T-helper 2 cell (primary cell): Measurements from ENCODE around the gene ADAMTS17.

Experiments used
- DNase-seq, 5 experiments: peaks; one replicate each; pipeline versions ENCODE4 v3.0.0 to v3.0.0-alpha.2; 2012 to 2022

ADAMTS17 gene

DNA sequence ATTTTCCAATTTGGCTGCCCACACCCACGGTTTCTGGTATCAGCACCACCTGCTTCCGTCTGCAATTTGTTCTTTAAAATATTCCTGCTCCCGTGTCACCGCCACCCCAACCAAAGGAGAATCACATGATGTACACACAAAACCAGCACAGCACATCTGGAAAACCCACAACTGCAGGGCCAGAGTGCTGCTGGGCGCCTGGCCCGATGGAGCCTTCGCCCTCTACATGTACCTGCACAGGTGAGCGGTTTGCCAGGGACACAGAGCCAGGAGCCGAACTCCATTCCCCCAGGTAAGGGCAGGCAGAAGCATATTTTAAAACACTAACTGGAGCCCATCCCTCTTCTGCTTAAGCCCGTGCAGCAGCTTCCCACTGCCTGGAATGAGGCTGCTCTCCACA, 75.6 kb downstream of the ADAMTS17 start:
- no peak for DNase-seq

DNA sequence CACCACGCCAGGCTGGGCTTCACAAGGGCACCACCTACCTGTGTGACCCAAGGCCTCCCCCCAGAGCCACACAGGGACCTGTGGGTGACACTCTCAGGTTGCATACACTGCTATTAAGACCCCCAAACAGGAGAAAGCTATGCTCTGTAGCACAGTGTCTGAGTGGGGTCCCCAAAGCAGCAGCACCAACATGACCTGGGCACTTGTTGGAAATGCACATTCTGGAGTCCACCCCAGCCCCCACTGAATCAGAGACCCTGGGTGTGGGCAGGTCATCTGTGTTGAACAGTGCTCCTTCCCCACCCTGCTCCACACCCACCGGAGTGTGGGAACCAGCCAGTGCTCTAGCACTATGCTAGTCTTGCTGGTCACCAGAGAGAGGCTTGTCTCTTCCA, 76.1 kb downstream of the ADAMTS17 start:
- no peak for DNase-seq

DNA sequence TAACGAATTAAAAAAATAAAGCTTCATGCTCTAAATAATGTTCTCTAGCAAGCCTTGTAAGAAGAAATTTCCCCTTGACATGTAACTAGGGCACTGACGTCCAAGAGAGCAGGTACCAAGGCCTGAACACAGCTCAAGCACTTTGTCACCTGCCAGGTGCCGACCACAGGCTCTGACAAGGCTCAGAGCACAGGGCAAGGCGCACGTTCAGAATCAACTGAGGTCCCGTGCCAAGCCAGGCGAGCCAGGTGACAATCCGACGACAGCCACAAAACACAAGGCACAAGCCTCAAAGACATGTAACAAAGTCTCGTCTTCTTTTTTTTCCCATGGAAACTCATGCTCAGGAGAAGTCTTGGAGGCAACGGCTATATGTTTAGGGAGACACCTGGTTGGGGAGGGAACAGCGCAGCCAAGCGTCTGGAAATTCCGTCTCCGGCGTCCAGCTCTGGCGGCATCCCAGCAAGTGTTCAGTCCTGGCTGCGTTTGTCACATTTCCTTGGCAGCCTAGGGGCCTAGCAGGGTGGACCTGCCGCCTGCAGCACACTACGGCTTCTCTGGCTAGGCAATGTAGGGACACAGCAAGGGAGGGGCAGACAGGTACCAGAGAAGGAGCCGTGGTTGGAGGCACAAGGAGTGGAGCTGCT, 76.7 kb downstream of the ADAMTS17 start:
- no peak for DNase-seq

DNA sequence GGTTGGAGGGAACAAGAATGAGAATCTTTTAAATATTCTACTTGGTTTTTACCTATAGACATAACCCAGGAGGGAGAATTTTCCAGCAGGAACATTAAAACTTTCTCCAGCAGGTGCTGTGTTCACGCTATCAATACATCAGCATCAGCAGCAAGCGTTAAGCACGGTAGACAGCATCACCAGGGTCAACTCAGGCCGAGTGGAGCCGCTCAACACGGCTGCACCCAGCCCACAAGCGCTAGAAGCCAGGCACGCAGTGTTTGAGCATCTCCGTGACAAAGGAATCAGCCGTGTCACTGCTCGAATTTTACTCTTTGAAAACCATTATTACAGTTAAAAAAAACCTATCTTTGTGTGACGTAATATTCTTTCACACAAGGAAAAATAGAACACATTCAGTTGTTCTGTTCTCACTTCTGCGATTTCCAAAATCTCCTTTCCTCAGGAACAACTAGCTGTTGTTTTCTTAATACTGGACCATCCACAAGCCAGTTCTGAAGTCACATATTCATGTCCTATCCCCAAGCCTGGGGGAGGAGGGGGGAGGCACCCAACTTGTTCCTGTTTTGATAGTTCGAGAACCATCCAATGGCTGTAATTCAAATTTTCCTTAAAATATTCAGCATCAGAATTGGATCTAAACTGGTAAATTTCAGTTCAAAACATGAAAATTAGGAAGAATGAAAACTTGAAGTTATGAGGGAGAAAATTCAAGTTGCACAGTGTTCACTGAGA, 77.9 kb downstream of the ADAMTS17 start:
- no peak for DNase-seq

DNA sequence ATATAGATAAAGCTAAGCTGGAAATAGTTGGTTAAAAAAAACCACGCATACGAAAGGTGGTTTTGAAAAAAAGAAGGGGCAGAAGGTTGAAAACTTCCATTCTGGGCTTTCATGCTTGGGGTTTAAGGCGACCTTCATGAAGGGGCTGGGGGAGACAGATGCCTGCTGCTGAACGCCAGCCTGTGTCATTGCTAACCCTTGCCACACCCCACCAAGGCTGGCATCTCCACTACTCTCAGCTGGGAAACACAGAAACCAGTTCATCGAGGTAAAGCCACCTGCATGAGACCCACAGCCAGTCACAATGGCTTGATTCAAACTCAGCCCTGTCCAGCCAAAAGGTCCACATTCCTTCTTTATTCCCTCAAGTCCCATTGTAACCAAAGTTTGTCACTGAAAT, 78.7 kb downstream of the ADAMTS17 start:
- DNase-seq, result no peak

DNA sequence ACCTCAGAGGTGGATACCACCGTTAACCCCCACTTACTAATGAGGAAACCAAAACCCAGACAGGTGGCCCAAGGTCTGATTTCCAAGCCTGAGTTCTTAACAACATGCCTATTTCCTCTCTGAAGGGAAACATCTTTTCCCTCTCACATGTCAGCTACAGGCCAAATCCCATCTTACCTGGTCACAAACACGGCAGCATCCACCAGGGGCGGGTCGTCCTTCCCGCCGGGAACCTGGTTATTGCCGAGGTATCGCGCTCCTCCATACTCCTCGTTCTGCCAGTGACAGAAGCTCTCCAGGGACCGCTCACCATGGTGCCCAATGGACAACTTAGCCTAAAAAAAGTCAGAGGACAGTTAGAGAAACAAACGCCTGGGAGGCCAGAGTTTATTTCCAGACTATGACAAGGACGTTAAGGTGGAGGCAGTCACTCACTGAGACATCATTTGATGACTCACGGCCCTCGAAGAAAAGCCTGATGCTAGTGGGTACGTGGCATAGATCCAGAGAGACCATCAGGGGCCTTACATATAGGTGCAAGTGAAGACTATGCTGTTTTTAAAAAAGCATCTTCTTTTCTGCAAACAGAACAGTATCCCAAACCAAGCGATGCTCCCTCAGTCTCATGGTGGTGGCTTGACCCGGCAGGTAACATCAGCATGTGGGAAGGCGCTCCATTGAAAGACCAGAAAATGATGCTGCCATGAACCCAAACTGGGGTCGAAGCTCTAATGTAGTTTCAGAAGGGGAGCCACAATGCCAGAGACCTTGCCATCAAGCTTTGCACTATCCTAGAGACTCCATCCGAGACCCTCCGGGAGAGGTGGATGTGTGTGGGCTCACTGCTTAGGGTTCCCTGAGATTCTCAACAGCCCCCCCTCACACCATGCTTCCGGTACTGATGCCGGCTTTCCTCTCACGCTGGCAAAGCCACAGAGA, 80.2 kb downstream of the ADAMTS17 start:
- no peak for DNase-seq

DNA sequence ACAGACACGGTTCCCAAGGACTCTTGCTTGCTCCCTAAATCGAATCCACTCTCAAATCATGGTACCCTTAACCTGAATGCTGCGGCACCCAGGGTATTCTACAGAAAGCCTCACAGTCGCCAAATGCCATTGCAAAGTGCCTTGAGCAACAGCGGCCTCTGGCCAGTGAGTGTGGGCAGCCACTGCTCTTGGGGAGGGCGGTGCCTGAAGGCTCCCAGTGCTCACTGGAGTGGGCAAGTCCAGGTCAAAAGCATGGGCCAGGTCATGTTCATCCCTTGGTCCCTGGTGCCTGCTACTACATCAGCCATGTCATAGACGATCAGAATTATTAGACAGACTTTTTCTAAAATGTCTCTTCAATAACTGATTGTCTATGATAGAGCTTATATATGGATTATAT, 82.5 kb downstream of the ADAMTS17 start:
- no peak for DNase-seq

DNA sequence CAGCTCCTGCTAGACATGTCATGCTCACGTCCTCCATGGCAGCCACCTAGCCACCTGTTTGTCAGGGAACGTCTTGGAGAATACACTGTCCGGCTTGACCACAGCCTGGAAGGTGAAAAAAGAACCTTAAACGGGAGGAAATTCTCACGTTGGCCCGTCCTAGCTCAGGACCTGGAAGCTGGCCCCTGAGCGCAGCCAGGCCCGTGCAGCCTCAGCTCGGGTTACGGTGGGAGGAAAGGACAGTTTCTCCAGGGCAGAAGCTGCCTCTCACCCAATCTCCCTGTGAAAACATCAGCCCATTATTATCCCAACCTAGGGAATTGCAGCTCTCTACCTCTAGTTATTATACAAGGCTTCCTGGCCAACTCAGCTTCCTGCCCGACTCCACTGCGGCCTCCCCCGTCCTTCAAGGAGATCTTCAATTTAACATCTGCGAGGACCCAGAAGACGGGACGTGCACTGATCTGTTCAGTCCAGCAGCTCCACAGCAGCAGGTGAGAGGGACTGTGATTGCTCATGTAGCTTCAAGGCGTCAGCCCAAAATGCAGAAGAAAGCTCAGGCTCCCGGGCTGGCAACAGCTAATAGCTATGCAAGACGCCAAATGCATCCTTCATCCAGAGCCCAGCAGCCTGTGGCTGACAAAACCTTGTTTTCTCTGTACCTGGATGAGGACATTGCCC, 84.7 kb downstream of the ADAMTS17 start:
- DNase-seq, result no peak

DNA sequence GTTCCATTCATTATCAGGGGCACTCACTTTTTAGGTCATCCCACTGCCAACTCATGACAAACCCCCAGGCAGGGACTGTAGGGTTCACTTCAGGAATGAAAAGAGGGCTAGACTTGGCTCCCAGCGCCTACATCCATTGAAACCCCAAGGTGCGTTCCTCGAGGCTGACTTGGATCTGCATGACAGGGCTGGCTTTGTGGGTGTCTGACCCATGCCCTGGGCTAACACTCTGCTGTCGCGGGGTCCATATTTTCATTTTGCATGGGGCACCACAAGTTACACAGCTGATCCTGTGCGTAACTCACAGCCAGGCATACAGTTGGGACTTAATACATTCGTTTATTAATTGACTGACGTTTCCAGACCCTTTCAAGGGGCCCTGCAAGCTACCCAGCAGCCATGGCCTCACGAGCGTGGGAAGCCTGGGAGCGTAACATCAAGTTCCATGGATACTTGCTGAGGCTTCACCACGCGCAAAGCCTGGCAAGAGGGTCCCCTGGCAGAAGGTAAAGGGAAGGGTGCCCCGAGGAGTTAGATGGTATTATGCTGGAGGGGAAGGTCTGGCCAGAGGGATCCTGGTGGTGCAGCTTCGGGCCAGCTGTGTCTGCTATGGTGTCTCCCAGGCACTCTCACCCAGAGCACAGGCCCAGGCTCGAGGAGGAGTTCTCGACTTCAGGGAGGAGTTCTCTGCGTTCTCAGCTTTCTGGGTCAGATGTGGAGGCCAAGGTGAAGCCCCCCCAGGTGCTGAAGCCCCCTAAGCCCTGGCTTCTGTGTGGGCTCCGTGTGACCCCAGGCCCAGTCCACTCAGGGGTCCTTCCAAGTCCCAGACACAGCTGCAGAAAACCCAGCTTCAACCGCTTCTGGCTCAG, 85.4 kb downstream of the ADAMTS17 start:
- DNase-seq, result no peak

DNA sequence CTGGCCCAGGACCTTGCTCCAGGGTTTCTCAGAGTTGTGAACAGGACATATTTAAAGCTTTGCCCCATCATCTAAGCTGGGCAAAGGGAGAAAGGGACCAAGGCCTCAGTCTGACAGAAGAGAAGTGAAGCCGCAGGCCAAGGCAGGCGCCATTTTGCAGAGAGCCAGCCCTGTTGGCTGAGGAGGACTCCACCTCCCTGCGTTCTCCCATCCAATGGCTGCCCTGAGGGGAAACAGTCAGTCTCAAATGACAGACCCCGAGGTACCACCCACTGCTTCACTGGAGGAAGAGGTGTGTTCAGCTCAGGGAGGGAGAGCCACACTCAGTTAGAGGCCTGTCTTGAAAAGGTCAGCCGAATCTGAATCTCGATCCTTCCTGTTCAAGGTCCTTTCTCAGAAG, 86.1 kb downstream of the ADAMTS17 start:
- no peak for DNase-seq

DNA sequence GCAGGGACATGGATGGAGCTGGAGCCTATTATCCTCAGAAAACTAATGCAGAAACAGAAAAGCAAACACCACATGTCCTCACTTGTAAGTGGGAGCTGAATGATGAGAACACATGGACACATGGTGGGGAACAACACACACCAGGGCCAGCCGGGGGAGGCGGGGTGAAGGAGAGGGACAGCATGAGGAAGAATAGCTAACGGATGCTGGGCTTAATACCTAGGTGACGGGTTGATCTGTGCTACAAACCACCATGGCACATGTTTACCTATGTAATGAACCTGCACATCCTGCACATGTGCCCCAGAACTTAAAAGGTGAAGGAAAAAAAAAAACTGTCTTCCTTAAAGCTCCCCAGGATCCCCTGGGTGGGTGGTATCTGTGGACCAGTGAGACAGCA, 87.1 kb downstream of the ADAMTS17 start:
- DNase-seq, result no peak

DNA sequence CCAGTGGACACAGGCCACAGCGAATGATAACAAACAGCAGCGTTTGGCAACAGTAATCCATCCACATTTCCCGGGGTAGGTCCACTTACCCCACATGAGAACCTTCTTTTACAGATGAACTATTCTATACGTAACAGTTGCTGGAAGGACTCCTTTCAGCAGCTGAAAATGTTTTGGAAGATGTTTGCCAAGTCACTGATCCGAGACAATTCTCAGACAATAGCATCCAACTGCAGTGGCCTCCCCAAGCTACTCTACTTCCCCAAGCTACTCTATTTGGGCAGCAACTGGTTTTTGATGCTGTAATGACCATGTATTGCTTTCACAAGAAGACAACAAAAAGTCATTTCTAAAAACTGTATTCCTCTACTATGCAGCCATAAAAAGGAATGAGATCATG, 87.5 kb downstream of the ADAMTS17 start:
- no peak for DNase-seq

DNA sequence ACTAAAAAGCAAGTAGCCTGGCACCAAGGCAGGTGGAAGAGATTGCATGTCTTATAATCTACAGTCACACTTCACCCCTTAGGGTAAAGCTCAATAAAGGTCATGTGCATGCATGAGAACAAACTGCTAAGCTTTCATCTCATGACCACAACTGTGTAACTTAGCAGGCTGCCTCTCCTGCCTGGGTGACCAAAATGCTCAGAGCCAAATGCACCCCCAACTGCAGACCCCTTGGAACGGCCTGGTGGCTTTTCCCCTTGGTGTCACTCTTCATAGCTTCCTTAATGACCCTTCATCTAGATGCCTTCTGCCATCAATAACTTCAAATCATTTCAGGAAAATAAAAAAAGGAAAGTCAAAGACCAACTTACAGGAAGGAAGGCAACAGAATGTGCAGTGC, 88.1 kb downstream of the ADAMTS17 start:
- DNase-seq, result no peak

DNA sequence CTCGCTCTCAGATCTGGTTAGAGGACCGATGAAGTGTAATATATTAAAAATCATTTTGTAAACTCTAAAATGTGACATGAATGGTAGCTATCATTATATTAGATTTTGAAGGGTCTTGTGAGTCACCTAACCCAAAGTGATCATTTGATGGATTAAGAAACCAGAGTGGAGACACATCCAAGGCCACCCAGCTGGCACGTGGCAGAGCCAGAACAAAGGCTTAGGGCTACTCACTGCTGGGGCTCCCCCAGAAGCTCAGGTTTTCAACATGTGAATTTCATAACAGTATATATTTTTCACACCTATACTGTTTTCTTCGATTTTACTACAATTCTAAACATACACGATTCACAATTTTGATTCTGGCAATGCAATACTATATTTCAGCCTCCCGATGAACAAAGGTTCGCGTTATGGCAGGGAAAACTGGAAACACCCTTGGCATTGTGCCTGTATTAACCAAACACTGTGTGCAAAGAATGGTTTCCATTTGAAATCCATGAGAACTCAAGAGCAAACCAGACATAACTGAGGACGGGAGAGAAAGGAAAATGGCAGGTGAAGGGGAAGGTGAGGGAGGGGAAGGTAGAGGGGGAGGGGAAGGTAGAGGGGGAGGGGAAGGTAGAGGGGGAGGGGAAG, 88.9 kb downstream of the ADAMTS17 start:
- no peak for DNase-seq

DNA sequence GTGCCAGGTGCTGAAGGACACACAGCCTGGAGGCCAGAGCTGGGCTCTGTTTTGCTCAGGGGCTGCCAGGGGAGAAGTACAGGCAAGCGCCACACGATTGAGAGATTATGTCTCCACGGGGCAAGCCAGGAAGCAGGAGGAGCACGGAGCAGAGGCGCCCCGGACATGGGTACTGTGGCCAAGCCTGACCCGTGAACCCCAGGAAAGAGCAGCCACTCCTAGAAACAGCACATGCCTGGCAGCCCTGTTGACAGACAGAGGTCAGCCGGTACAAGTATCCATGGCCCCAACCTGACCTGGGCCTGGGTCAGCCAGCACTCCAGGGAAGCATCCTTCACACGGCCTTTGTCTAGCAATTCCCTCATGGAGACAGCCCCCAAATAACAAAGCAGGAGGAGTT, 89.4 kb downstream of the ADAMTS17 start:
- no peak for DNase-seq

DNA sequence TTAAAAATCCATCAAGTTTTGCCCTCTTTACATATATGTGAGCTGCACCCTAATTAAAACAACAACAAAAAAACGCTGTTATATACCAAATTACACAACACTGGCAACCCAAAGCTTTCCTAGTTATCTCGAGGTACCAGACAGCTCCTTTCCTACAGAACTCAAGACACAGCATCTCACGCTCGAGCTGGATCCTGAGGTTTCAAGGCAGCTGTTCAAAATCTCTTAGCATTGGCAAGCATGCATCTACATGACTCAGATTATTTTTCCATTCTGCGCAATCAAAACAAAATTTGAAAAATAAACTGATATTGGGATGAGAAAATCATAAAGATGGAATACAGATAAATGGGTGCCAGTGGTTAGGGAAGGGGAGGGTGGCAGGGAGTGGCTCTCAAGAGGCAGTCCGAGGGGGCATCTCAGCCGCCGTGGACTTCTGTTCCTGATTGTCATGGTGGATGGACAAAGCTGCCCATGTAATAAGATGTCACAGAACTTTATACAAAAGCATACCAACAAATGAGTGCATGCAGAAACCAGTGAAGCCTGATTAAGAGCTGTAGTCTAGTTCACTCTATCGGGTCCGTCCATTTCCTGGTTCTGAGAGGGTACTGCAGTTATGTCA, 91.5 kb downstream of the ADAMTS17 start:
- DNase-seq, result no peak

DNA sequence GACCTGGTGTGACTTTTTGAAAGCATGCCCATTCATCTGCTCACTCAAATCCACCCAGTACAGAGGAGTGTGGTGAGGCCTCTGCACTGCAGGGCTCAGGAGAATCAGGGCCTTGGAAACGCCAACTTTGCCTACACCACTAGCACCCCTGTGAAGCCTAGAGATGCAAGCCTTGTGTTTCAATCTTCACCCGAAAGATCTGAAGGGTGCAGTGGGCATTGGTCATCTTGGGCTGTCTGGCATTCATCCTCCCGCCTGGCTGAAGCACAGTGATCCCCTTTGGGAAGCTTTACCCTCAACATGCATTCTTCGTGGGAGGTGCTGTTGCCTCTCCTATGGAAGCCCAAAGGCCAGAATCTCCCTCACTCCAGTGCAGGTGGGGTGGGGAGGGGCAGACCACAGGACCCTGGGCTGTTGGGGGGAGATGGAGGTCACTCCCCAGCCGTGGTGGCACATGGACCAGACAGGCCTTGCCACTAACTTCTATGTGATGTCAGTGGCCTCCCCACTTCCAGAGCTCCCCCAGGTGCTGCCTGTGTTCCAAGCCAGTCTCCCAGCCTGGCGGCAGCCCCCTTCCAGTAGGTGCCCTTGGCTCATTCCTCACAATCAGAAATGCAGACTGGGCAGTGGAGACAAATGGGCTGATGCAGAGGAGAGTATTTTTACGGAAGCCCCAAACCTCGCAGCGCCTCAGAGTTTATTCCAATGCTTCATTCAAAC, 92.5 kb downstream of the ADAMTS17 start:
- no peak for DNase-seq

DNA sequence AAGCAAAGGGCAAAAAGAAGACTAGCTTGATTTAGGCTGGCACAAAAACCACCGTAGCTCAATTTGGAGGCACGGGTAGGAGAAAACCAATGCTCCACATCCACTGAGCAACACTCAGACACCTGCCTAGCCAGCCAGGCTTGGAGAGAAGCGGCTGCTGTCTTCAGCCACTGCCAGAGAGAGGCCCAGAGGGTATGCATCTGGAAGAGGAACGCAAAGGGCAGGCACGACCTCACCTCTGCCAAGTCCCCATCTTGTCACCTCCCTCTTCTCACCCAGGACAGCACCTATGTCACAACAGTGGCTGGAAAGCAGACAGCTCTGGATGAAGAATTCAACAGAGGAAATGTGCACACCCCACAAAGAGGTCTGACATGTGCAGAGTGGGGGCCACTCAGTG, 93.5 kb downstream of the ADAMTS17 start:
- DNase-seq, result no peak

DNA sequence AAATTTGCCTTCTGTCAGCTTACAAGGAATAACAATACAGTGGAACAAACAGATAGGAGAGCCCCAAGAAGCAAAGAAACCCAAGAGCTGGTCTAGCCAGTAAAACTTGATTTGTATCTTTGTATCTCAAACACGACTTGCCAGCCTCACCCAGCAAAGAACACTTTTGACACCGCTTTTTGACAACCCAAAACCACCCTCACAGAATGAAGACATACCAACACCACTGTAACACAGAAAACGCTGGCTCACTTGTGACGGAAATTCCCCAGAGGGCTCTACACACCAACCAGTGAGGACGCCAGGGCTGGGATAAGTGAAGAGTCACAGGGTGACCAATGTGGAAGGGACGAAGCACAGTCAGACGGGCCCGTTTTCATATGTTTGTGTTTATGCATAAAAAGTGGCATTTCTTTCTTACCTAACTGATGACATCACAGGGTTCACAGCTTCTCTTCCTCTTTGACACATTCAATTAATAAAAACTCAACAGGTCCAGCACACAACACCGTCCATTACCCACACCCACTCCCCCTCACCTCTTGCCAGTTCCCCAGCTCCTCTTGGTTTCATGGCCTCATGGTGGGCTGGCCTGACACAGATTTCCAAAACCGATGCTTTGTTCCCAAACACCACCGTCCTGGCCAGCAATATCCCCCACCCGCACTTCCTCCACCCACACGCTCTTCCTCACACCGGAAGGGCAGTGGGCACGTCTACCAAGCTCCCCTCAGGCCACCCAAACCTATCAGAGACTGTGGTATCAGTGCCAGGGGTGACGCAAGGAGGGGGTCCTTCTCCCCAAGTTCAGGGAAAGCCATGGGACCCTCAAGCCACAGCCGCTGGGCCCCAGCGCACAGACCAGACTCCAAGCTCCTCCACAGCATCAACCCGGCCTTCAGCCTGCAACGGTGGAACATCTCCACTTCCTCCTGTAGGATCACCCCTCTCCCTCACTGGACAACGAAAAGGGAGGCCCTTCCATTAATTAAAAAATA, 94.2 kb downstream of the ADAMTS17 start:
- DNase-seq, result no peak
